A673 (cell line): ENCODE measurements around the gene DIP2C.

ENCODE experiments used
- CTCF ChIP-seq: fragments of 300-800, 200-600 bp; sonication (generic); conservative IDR thresholded peaks from 2 replicates; pipeline ENCODE4 v1.5.1; 2017; ENCODE audit warnings: low read depth, mild to moderate bottlenecking, antibody characterized with exemption, low read length, moderate library complexity, mixed read lengths
- EZH2 ChIP-seq: fragments of 200-600 bp; sonication (generic); IDR thresholded peaks from 2 replicates; pipeline ENCODE4 v1.6.1; 2017; ENCODE audit warnings: borderline replicate concordance, low read depth, mild to moderate bottlenecking, mixed read lengths, antibody characterized with exemption, low read length; ENCODE audit not compliant: poor library complexity, severe bottlenecking

DNA sequence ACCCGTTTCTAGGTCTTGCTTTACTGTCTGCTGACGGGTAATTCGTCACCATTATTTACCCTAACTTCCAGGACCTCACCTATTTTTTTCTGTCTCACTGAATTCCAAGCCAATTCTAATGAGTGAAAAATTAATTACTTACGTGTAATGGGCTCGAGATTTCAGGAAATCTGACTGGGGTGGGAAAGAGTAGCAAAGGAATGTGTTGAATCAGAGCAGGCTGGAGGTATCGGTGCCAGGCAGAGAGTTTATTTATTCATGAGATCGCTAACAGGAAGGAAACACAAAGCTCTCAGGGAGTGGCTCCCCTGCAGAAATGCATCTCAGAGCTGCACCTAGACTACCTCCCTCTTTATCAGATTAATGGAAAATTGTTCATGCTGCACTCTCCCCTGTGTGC, 4.0 kb upstream of the DIP2C start:
- no peak for TF ChIP-seq EZH2
- no peak for TF ChIP-seq CTCF
